K562 (cell line): Measurements from ENCODE around the gene RNLS. TPM values are rescaled to one million over a fixed set of nuclear protein-coding genes. Genes with fewer than 3 reads are reported as not detected.
"Not testable (repeated sequence)": the region's sequence is repeated elsewhere in the genome, so short reads cannot be mapped to it uniquely, and the experiment has no call there.

ENCODE experiments used
- ATAC-seq: fragments of 200-7000 bp; cut with Tn5 transposase; 3 replicates; pipeline ENCODE4 v1.9.1; 2020; ENCODE audit warnings: moderate library complexity
- BruUV-seq: library from RNA; stranded (reverse); fragments of 400-500 nt; replicated peaks from 2 replicates; lab custom pipeline; 2021; lab: Mats Ljungman, UMichigan
- CTCF ChIA-PET: fragments of 300-600 bp; formaldehyde crosslinking; extraction: SDS; loops from one replicate; lab custom pipeline; 2021; ENCODE audit warnings: low intra/inter-chr PET ratio; lab: Yijun Ruan, JAX
- POLR2A ChIA-PET: fragments of 300-600, 350-650 bp; sonication (Branson Sonifier 250); formaldehyde crosslinking; extraction: SDS; loops from one replicate; lab custom pipeline; 2021; ENCODE audit warnings: antibody characterized with exemption, inconsistent platforms; lab: Yijun Ruan, JAX
- DNase-seq, 4 experiments: peaks; one replicate each; pipeline versions ENCODE4 v3.0.0 to v3.0.0-alpha.2; 2011 to 2018; ENCODE audit warnings: low spot score in 3 of 4, mixed read lengths in 3 of 4; ENCODE audit errors: extremely low read depth in 1 of 4
- FAIRE-seq: peaks from 2 replicates; lab custom pipeline; 2011; peaks lifted over from hg19 to GRCh38; lab: Jason Lieb, UNC
- H2AFZ ChIP-seq: 2 replicates; pipeline ENCODE4 v1.6.0; 2011; ENCODE audit warnings: low read depth, low read length, control low read depth, inconsistent platforms
- H3K27ac ChIP-seq: fragments of 200-600 bp; 3 replicates; pipeline ENCODE4 v1.8.0; 2011; ENCODE audit warnings: low read depth, mild to moderate bottlenecking, control low read depth, inconsistent platforms, low read length, moderate library complexity, mixed read lengths; ENCODE audit errors: extremely low read depth
- H3K27me3 ChIP-seq, 2 experiments: fragments of 300-600 bp in 1 of 2; 2 replicates in 1 of 2; 3 replicates in 1 of 2; pipeline versions ENCODE4 v1.6.0 to v1.8.0; 2011; ENCODE audit warnings: inconsistent platforms in 2 of 2, low read length in 2 of 2, mild to moderate bottlenecking in 1 of 2, mixed read lengths in 1 of 2, moderate library complexity in 1 of 2; ENCODE audit not compliant: control insufficient read depth in 2 of 2, insufficient read depth in 2 of 2
- H3K36me3 ChIP-seq: fragments of 300-600 bp; 3 replicates; pipeline ENCODE4 v1.8.0; 2011; ENCODE audit warnings: mild to moderate bottlenecking, low read length, inconsistent platforms; ENCODE audit not compliant: control insufficient read depth, insufficient read depth
- H3K4me1 ChIP-seq, 2 experiments: fragments of 200-600 bp in 1 of 2; replicated peaks in 1 of 2; 2 replicates in 1 of 2; 3 replicates in 1 of 2; pipeline versions ENCODE4 v1.5.1 to v1.8.0; 2011; ENCODE audit warnings: inconsistent platforms in 2 of 2, low read length in 2 of 2, mild to moderate bottlenecking in 1 of 2, mixed read lengths in 1 of 2, moderate library complexity in 1 of 2; ENCODE audit not compliant: control insufficient read depth in 2 of 2, insufficient read depth in 2 of 2
- H3K4me2 ChIP-seq: 2 replicates; pipeline ENCODE4 v1.6.1; 2011; ENCODE audit warnings: low read length, control low read depth, inconsistent platforms, mixed read lengths; ENCODE audit not compliant: insufficient read depth
- H3K4me3 ChIP-seq: fragments of 200-600 bp; sonication (generic), shearing (Covaris generic); 2 replicates; pipeline ENCODE4 v1.5.1; 2016; ENCODE audit warnings: control low read depth, inconsistent platforms
- H3K79me2 ChIP-seq: fragments of 200-600 bp; 3 replicates; pipeline ENCODE4 v1.8.0; 2011; ENCODE audit warnings: low read length, inconsistent platforms; ENCODE audit not compliant: control insufficient read depth, insufficient read depth
- H3K9ac ChIP-seq, 2 experiments: 2 replicates each; pipeline versions ENCODE4 v1.6.0 to v1.6.1; 2011; ENCODE audit warnings: low read depth in 2 of 2, low read length in 2 of 2, control low read depth in 1 of 2, inconsistent platforms in 1 of 2, mild to moderate bottlenecking in 1 of 2, mixed read lengths in 1 of 2; ENCODE audit not compliant: insufficient read depth in 1 of 2
- H3K9me1 ChIP-seq: one replicate; pipeline ENCODE4 v1.6.0; 2011; ENCODE audit warnings: inconsistent platforms, mild to moderate bottlenecking, low read length, moderate library complexity; ENCODE audit not compliant: control insufficient read depth, insufficient read depth
- H3K9me3 ChIP-seq: replicated peaks from 2 replicates; pipeline ENCODE4 v1.5.1; 2011; ENCODE audit warnings: low read depth, low read length, inconsistent platforms; ENCODE audit not compliant: control insufficient read depth, insufficient read depth
- H4K20me1 ChIP-seq: replicated peaks from 2 replicates; pipeline ENCODE4 v1.6.1; 2011; ENCODE audit warnings: low read length, inconsistent platforms, mixed read lengths; ENCODE audit not compliant: control insufficient read depth, insufficient read depth
- MCM3 ChIP-seq: fragments of 450-650 bp; IDR thresholded peaks from 2 replicates; pipeline ENCODE4 v1.6.1; 2016
- SOX6 ChIP-seq: fragments of 450-650 bp; IDR thresholded peaks from 2 replicates; pipeline ENCODE4 v1.6.1; 2014; ENCODE audit warnings: mild to moderate bottlenecking
- ZBTB1 ChIP-seq: sonication (generic); formaldehyde crosslinking; IDR thresholded peaks from 2 replicates; pipeline ENCODE4 v1.8.1; 2023; ENCODE audit warnings: missing genetic modification reagents, low read depth, mild to moderate bottlenecking, borderline replicate concordance
- ZNF146 ChIP-seq: IDR thresholded peaks from one replicate; pipeline ENCODE4 v1.6.1; 2018; ENCODE audit warnings: missing compliant biosample characterization; ENCODE audit not compliant: unreplicated experiment
- ZNF217 ChIP-seq: sonication (generic); formaldehyde crosslinking; IDR thresholded peaks from 2 replicates; pipeline ENCODE4 v1.8.0; 2022; ENCODE audit warnings: mild to moderate bottlenecking, missing genetic modification reagents
- WGBS: fragments of 100-300 bp; shearing (Covaris generic); methylation state at CpG from one replicate; pipeline ENCODE4 v1.1.6; 2016; ENCODE audit warnings: low coverage, mixed read lengths; ENCODE audit not compliant: insufficient coverage; ENCODE audit errors: missing lambda C conversion rate; 5-methylcytosine and 5-hydroxymethylcytosine counted together
- in situ Hi-C: fragments of 300-500 bp; cut with MboI; formaldehyde crosslinking; loops from 4 replicates; pipeline ENCODE4 v1.15.0; 2018; ENCODE audit warnings: inconsistent platforms, mixed read lengths
- intact Hi-C: fragments of 100-400 bp; cut with micrococcal nuclease; formaldehyde crosslinking; loops from 2 replicates; pipeline ENCODE4 v1.14.2; 2022
- polyA plus RNA-seq, 8 experiments: library from polyadenylated mRNA; depleted of rRNA in 4 of 8; stranded (reverse) in 5 of 8; unstranded in 3 of 8; fragments of >200 nt; fragmentation: Nextera tagmentation in 2 of 8; fragmentation: Illumina TruSeq in 1 of 8; extraction: Ambion mirVana in 2 of 8; extraction: Trizol in 1 of 8; gene quantifications; 2 replicates each; pipeline versions ENCODE4 v1.2.1 to v1.2.3, GENCODE V29; 2011 to 2014; ENCODE audit warnings: inconsistent platforms in 1 of 8, missing spikeins in 1 of 8
- total RNA-seq, 7 experiments: library from RNA; depleted of rRNA in 6 of 7; stranded (reverse); fragments of >200 nt in 6 of 7; fragmentation: Illumina TruSeq in 2 of 7; extraction: Trizol in 2 of 7; gene quantifications; 2 replicates each; pipeline versions ENCODE4 v1.2.1 to v1.2.3, GENCODE V29; 2011 to 2021; ENCODE audit warnings: low replicate concordance in 1 of 7

Gene RNLS
- total and polyA plus RNA-seq, 9 of the 15 experiments (the other 6 are each of a cell fraction or from before 2014, with no cell fraction given): 0.14 to 0.72 (median 0.41) TPM; not detected in 3

DNA sequence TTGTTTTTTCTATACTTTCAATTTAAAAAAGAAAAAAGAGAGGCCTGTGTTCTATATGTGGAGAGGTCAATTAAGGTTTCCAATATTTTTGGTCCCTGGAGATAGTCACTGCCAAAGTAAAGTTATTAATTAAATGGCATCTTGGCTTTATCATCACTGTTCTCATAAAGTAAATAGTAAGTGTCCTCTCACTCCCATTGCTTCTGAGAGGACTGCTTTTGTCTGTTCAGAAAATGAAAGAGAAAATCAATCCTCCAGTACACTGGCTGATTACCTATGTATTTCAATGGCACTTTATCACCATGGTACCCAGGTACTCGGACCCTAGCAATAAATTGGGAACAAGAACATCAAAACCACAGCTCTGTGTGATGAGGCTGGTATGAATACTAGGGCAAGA, 94.0 kb downstream of the RNLS start:
- DNase-seq (no peak), ATAC-seq (no peak), FAIRE-seq (no peak)
- ChIA-PET CTCF (no interaction called here), POLR2A (no interaction called here)
- 0% methylated on average over 1 of the region's 1 CpG for WGBS
- Histone ChIP-seq H3K79me2 (no peaks in the 10 kb centered on the region), H2AFZ (no peak overlapping the region), H3K9ac (no peak overlapping the region), H3K27ac (no peak overlapping the region), H4K20me1 (no peaks in the 10 kb centered on the region), H3K4me2 (no peak overlapping the region), H3K9me3 (no peaks in the 10 kb centered on the region), H3K27me3 (no peaks in the 10 kb centered on the region), H3K9me1 (no peaks in the 10 kb centered on the region), H3K4me3 (no peak overlapping the region), H3K4me1 (no peaks in the 10 kb centered on the region), H3K36me3 (no peaks in the 10 kb centered on the region)
- intact Hi-C loops (no loop called here), in situ Hi-C loops (no loop called here)
- BruUV-seq: no TSS peak
- TF ChIP-seq ZNF217 (CRISPR knock-in tag) (no peak), SOX6 (no peak), ZNF146 (CRISPR knock-in tag) (no peak), MCM3 (no peak), ZBTB1 (CRISPR knock-in tag) (no peak)

DNA sequence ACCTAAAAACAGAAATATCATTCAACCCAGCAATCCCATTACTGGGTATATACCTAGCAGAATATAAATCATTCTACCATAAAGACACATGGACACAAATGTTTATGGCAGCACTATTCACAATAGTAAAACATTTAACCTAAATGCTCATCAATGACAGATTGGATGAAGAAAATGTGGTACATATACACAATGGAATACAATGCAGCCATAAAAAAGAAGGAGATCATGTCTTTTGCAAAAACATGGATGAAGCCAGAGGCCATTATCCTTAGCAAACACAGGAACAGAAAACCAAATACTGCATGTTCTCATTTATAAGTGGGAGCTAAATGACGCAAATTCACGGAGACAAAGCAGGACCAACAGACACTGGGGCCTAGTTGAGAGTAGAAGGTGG, 96.3 kb downstream of the RNLS start:
- H3K4me1 ChIP-seq, CTCF ChIA-PET, H2AFZ ChIP-seq, H3K9me1 ChIP-seq, BruUV-seq, in situ Hi-C loops, H3K9ac ChIP-seq, H3K9me3 ChIP-seq, H3K36me3 ChIP-seq, H3K4me2 ChIP-seq, POLR2A ChIA-PET, FAIRE-seq, ATAC-seq, DNase-seq, H4K20me1 ChIP-seq, H3K27me3 ChIP-seq, intact Hi-C loops, H3K4me3 ChIP-seq, H3K79me2 ChIP-seq, H3K27ac ChIP-seq: not testable (repeated sequence)
- WGBS: 0% methylated on average over 2 of the region's 2 CpGs
